Activated CD4-positive, alpha-beta T cell treated with anti-CD3 and anti-CD28 coated beads, Interleukin-2, Interleukin-6, amounts not matched to agents 100 ng/mL and 50 ng/mL, durations not matched to agents 16 hours and 8 hours (primary cell): ENCODE measurements around the gene MIA3.
"Not testable (repeated sequence)": the region's sequence is repeated elsewhere in the genome, so short reads cannot be mapped to it uniquely, and the experiment has no call there.

Experiments used
- DNase-seq: peaks from one replicate; pipeline ENCODE4 v3.0.0-alpha.2; 2020

Gene MIA3

DNA sequence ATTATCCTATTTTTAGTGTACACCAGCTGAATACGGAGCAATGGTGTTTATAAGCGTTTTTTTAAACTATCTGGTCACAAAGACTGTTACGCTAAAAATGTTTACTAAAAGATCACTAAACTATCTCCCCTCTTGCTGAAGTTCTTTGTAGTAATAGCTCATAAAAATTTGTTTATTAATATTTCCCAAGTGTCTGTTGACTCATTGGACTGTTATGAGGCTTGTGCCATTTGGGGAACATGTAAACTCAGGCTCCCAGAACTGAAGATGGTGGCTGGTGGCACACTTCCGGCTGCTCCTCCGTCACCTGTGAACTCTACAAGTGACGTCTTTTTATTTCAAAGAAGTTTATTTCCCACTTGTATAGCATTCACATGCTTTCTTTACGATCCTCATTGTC is 48.1 kb downstream of the MIA3 start:
- DNase-seq = no peak

DNA sequence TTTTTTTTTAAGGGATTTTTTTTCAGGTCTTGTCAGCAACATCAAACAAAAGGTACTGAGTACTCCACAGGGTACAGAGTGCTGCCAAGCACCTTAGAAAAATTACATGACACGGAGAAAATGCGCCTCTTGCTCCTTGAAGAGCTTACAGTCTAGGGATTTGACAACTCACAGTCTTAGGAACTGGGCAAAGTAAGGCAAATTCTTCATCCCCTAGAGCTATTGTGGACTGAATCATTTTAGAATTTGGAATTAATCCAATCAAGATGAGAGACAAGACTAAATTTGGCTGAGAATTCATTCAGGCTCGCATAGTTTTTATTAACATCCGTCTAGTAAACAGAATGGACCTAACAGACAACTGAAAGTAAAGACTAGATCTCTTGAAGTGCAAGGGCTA is 50.3 kb downstream of the MIA3 start:
- not testable (repeated sequence) for DNase-seq

DNA sequence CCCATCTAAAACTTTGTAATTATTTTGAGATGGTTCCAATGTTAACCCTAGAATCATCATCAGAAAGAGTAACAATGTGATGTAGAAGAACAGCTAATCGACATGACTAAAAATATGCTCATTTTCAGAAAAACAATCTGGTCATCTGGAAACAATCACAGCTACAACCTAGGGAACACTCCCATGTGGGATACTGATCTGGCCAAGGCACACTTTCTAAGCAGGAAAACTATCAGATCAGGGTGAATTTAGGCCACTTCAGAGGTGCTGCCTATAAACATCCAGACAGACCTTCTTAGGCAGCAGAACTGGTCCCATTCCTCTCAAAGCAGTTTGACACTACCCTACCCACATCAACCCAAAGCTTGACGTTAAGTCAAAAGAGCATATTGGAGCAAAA is 51.2 kb downstream of the MIA3 start:
- DNase-seq = not testable (repeated sequence)

DNA sequence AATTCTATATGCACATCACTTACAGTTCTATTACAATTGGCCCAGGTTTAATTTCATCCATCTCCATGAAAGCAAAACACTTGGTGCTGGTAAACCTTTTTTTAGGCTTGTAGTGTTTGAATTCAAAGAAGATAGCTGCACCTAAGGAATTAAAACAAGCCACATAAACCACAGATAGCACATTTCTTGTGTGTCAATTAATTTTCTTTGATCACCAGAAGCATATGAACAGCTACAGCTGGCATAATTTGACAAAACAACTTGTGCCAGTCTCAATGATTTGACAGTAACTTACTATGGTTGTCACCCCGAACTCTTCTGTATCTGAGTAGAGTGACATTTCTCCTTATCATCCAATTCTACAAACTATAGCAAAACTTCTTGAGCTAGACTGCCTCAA is 52.2 kb downstream of the MIA3 start:
- no peak for DNase-seq

DNA sequence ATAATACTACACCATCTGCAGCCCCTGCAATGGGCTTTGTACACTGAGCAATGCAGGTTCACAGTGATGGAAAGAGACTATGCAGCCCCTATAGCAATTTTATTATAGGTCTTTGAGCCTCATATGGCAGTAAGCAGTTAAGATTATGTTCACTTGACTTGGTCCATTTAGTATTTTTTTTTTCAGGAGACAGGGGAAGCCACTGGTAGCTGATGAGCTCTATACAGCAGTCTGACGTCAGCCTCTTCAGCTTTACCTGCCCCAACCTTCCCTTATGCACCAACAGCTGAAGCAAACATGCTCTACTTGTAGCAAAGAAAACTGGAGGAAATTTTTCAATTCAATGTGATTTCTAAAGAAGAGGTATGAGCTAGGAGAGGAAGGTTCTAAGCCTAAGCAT is 62.2 kb downstream of the MIA3 start:
- no peak for DNase-seq

DNA sequence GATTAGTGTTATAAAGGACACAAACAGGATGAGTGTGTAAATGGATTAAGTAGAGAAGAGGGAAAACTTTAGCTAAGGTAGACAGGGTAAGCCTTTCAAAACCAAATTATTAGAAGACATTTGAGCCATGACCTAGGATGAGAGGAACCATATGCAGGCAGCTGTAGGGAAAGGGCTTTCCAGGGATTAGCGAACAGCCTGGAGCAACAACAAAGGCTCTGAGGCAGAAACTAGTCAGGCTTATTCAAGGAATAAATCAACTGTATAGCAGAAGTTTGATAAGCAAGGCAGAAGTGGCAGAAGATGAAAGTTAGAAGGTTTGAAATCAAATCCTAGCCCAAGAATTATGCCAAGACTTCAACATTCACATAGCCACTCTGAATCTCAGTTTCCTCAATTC is 73.1 kb downstream of the MIA3 start:
- DNase-seq = no peak

- no peak for DNase-seq
Observed at GRCh38 chr1:222694927-222695326, 77.0 kb downstream of the MIA3 start.

GRCh38 chr1:222696741-222697140 is 78.8 kb downstream of the MIA3 start:
- DNase-seq = no peak

DNA sequence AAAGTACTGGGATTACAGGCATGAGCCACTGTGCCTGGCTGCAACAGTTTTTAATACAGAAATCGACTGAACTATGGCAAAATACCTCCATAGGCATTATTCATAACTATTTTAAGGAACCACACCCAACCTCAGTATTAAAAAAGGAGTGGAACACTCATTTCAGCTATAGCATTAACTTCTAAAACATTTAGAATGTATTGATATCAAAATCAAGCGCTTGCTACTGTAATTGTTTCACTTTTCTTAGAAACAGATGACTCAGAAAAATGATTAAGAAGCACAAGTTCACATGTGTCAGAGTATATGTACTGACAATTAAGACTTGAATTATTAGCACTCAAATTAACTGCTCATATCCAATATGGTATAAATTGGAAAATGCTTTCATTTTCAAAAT is 79.3 kb downstream of the MIA3 start:
- DNase-seq = no peak

DNA sequence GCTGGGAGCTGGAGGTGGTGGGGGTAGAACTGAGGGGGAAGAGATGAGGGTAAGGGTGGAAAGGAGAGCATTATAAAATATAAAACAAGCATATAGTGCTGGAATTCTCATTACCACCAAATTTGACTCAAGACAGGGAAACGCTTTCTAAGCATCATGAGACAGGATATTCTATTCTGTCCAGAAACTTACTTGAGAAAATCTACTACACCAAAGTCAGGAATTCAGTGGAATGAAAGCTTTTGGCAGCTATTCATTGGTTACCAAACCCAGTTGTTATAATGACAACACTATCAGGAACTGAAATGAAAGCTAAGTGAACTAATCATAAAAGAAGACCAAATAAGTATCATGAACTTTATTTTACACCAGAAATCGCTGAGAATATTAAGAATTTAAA is 79.9 kb downstream of the MIA3 start:
- no peak for DNase-seq

- no peak for DNase-seq
Observed at GRCh38 chr1:222702210-222702609, 84.3 kb downstream of the MIA3 start.

- DNase-seq = no peak
Observed at GRCh38 chr1:222704260-222704659, 86.4 kb downstream of the MIA3 start.

GRCh38 chr1:222706815-222707214 is 88.9 kb downstream of the MIA3 start:
- DNase-seq = no peak

- no peak for DNase-seq
Observed at GRCh38 chr1:222709700-222710153, 91.8 kb downstream of the MIA3 start.

GRCh38 chr1:222711319-222712252 is 93.7 kb downstream of the MIA3 start:
- DNase-seq = peak; percentile 77

GRCh38 chr1:222712253-222713090 is 94.6 kb downstream of the MIA3 start, which contains the start of the genes AIDA and BROX:
TSS of gene AIDA (minus strand) at chr1:222712491. CDS start at chr1:222712317, 174 bp downstream.
TSS of gene BROX (plus strand) at chr1:222712564. CDS start at chr1:222715700, 3,136 bp downstream.
- peak; percentile 96 for DNase-seq

DNA sequence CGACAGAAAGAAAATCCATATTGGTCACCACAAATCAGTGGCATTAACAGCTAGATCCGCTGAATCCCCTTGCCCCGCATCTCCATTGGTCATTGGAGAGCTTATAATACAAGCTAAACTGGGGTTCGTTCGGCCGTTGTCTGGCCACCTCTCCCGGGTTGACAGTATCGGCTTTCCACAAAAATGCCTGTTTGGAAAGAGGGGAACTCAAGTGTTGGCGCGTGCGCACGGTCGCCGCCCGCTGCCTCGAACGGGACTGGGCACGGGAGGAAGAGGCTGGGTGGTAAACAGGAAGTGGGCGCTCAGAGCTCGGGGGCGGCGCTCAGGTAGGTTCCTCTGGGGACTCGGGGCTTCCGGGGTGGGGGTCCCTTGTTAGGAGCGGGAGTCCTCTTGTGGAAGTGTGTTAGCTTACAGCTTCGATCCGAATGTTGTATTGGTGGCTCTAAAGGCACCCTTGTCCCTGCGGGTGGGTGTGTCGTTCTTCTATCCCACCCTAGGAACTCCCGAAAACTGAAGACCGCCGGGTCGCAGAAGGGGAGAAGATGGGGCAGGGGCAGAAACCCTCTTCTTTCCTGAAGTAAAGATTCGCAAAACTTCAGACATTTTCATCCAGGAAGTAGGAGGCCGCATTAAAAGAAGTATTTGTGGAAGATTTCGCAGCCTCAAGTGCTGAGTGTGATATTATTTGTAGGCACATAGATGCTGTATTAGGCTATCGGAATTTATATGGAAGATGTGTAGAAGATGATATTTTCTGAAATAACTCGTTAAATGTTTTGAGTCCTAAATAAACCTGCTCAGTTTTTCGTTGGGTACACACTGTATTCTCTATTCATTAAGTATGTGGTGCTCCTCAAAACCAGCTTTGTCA is 95.4 kb downstream of the MIA3 start:
- peak; percentile 92 for DNase-seq

DNA sequence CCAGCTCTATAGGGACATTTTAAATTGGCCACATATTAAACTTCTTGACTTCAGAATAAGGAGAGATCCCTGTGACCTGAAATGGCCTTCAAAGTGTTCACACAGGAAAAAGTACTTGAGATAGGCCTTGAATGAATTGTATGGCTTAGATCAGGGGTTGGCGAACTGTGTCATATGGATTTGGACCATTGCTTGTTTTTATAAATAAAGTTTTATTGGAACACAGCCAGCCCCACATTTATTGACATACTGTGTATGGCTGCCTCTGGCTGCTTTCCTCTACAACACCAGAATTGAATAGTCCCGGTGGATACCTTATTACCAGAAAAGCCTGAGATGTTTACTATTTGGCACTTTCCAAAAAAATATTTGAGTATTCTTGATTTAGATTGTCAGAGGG is 98.5 kb downstream of the MIA3 start:
- no peak for DNase-seq
